ENCODE results near the gene IREB2.

IREB2 gene

DNA sequence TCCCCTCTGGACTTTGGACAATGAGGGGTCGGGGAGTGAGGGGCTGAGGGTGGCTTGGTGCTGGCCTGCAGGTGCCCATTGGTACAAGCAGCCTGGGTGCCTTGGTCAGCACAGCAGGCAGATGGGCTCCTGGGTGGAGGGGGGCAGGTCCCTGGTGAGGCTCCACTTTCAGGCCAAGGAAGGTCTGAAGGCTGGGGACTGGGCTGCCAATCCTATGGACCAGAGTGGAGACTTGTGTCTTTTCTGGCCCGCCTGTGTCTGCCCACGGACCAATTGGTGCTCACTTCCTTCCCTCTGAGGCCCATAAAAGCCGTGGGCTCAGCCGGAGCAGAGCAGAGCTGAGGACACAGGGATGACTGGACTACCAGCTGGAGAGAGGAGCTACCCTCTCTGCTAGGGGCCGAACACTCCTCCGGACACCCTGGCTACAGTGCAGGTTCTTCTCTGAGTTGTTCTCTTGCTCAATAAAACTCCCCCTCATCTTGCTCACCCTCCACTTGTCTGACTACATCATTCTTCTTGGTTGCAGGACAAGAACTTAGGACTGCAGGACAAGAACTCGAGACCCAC lies 31.9 kb upstream of the IREB2 start:
- no peak for DNase-seq (ENCODE audit: low read depth in 1 of 2, low spot score in 1 of 2)

GRCh38 chr15:78407608-78408354 lies 30.2 kb upstream of the IREB2 start:
- no peak for DNase-seq (ENCODE audit: low read depth in 1 of 2, low spot score in 1 of 2)

DNA sequence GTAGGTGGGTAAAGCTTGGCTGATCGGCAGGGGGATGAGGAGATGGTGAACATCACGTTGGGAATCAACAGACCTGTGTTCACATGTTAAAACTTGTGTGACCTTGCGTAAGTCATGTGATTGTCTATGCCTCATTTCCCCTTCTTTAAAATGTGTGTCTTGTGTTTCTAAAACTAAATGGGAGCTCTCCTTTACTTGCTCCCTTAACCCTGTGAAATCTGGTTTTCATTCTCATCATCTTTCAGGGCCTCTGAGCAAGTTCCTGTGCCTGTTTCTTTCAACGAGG lies 29.7 kb upstream of the IREB2 start:
- DNase-seq (ENCODE audit: low read depth in 1 of 2, low spot score in 1 of 2), result no peak

DNA sequence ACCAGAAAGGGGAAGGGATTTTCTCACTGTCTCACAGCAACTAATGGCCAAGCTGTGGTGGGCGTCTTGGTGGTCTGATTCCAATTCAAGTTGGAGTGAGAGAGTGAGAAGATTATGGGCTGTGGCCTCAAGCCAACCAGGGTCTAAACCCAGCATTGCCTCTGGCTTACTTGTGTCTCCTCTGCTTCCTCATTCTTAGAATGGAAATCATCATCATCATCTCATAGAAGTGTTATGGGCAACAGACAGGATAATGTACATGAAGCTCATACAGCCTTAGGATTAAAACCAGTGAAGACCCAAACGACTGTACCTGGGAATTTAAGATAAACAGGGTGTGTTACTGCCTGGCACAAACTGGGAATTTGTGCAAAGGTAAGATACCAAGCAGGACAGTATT lies 29.1 kb upstream of the IREB2 start:
- DNase-seq (ENCODE audit: low read depth in 1 of 2, low spot score in 1 of 2), result no peak

GRCh38 chr15:78411061-78411460 lies 27.0 kb upstream of the IREB2 start:
- DNase-seq (ENCODE audit: low read depth in 1 of 2, low spot score in 1 of 2), result no peak

DNA sequence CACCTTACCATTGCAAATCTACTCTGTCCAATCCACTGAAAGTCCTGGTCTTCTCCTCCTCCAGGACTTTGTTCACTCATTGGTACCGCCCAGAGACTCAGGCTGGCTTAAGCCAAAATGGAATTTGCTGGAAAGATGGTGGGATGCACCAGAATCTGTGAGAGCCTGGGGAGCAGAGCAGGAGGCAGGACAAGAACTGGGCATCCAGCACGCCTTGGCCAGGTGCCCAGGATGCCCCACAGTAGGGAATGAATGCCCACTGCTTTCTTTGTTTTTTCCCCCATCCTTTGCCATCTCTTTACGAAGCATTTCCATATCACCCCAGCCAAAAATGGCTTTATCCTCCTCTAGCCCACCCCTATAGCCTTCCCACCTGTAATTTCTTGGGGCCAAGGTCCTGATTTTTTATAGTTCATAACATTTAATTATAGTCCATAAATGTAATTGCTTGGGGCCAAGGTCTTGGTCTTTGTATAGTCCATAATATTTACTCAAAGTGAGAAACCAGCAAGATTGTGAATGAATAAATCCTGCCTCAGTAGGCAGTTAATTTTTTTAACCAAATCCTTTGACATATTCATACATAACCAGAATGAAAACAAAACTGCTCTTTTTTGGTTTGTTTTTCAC lies 23.3 kb upstream of the IREB2 start:
- no peak for DNase-seq (ENCODE audit: low read depth in 1 of 2, low spot score in 1 of 2)

DNA sequence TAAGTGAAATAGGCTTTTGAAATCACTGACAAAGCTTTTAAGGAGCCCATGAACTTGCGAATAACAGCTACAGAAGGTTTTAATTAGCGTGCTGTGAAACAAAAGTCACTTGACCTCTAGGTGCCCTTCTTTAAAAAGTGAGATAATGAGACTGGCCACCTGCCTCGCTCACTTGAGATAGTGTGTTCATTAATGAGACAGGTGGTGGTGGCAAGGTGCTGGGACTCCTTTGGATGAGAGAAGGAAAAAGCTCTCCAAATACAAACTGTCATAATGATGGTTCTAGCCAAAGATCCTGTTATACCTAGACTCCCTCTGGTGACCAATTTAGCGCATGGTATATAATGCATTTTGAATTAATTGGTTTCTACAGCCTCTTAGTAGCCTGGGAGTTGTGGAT lies 22.7 kb upstream of the IREB2 start:
- no peak for DNase-seq (ENCODE audit: low read depth in 1 of 2, low spot score in 1 of 2)

GRCh38 chr15:78417754-78418630 lies 20.0 kb upstream of the IREB2 start:
- DNase-seq (ENCODE audit: low read depth in 1 of 2, low spot score in 1 of 2), result no peak

DNA sequence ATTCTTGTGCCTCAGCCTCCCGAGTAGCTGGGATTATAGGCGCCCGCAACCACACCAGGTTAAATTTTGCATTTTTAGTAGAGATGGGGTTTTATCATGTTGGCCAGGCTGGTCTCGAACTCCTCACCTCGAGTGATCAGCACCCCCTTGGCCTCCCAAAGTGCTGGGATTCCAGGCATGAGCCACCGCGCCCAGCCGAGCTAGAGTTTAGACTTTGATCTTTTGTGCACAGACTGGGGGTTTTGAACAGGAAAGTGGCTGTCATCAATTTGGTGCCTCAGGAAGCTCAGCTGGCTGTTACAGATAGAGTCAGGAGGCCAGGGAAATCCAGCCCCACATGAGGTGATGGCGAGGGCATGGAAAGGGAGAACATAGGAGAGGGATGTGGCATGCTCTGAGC lies 19.3 kb upstream of the IREB2 start:
- DNase-seq (ENCODE audit: low read depth in 1 of 2, low spot score in 1 of 2), result no peak

DNA sequence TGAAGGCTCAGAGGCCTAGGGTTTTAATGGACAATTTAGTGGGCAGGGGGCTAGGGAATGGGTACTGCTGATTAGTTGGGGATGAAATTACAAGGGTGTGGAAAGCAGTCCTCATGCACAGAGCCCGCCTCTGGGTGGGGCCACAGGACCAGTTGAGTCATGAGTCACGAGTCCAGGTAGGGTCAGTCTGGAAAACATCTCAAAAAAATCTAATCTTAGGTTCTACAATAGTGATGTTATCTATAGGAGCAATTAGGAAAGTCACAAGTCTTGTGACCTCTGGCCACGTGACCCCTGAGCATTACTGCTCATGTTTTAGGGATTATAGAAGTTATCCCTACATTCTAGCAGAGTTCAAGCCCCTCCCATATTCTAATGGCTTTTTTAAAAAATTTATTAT lies 18.6 kb upstream of the IREB2 start:
- DNase-seq (ENCODE audit: low read depth in 1 of 2, low spot score in 1 of 2), result no peak

DNA sequence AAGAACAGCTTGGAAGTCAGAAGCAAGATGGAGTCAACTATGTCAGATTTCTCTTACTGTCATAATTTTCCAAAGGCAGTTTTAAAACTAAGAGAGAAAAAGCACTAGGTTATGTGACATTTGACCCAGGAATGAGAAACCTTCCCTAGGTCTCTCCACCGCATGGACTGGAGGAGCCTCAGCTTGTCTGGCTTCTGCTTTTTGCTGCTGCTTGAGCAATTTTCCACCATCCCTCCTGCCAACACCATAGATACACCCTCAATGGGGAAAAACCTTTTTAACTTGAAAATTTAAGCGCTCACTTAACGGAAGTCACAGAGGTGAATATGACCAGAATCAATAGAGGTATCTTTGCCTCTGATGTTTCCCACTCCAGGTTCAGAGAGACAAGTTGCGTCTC lies 17.8 kb upstream of the IREB2 start:
- no peak for DNase-seq (ENCODE audit: low read depth in 1 of 2, low spot score in 1 of 2)

DNA sequence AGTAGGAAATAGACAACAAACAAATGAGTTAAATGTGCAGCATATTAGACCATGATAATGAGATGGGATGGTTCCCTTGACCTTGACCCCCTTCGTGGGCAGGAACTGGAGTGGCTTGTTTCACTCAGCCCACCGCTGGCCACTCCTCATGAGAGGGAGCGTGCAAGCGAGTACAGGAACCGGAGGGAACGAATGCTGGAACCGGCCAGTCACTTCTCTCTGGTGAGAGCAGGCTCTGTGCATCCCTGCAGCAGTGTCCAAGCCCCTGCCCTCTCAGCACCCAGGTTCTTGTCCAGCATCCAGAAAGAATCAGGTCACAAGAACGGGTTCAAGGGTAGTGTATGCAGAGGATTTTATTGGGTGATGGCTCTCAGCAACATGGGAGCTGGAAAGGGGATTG lies 17.2 kb upstream of the IREB2 start:
- no peak for DNase-seq (ENCODE audit: low read depth in 1 of 2, low spot score in 1 of 2)

GRCh38 chr15:78421238-78421965 lies 16.6 kb upstream of the IREB2 start:
- no peak for DNase-seq (ENCODE audit: low read depth in 1 of 2, low spot score in 1 of 2)

GRCh38 chr15:78422571-78423340 lies 15.3 kb upstream of the IREB2 start:
- peak; percentile 30 to 51 for DNase-seq (ENCODE audit: low read depth in 1 of 2, low spot score in 1 of 2)

- no peak for DNase-seq (ENCODE audit: low read depth in 1 of 2, low spot score in 1 of 2)
These were observed 13.3 kb upstream of the IREB2 start for GRCh38 chr15:78424673-78425072.

DNA sequence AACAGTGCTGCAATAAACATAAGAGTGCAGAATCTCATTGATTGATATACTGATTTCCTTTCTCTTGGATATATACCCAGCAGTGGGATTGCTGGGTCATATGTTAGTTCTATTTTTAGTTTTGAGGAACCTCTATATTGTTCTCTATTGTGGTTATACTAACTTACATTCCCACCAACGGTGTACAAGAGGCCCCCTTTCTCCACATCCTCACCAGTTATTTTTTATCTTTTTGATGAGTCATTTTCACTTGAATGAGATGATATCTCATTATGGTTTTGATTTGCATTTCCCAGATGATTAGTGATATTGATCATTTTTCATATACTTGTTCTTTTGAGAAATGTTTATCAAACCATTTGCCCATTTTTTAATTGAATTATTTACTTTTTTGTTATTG lies 12.4 kb upstream of the IREB2 start:
- no peak for DNase-seq (ENCODE audit: low read depth in 1 of 2, low spot score in 1 of 2)

DNA sequence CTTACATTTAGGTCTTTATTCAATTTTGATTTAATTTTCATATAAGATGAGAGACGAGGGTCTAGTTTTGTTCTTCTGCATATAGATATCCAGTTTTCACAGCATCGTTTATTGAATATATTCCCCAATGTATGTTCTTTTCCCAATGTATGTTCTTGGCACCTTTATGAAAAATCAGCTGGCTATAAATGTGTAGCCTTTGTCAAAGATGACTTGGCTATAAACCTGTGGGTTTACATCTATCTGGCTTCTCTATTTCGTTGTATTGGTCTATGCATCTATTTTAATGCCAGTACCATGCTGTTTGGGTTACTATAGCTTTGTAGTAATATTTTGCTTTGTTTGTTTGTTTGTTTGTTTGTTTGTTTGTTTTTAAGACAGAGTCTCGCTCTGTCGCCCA lies 11.7 kb upstream of the IREB2 start:
- no peak for DNase-seq (ENCODE audit: low read depth in 1 of 2, low spot score in 1 of 2)

GRCh38 chr15:78427953-78428352 lies 10.1 kb upstream of the IREB2 start:
- no peak for DNase-seq (ENCODE audit: low read depth in 1 of 2, low spot score in 1 of 2)

DNA sequence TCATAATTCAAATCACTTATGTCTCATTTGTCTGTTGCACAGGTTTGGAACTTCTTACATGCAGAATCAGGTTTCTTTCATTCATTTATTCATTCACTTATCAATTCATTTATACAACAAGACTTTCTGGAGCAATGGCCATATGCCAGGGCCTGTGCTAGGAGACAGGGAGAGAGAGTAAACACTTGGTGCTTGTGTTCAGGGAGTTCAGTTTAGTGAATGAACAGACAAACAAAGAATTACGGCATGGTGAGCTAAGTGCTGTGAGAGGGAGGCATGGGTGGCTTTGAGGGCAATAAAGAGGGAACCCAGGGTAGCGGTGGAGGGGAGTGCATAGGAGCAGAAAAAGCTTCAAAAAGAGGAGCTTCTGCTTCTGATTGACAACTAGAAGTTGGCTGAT lies 8.5 kb upstream of the IREB2 start:
- DNase-seq (ENCODE audit: low read depth in 1 of 2, low spot score in 1 of 2), result no peak

GRCh38 chr15:78431955-78432354 lies 6.1 kb upstream of the IREB2 start:
- DNase-seq (ENCODE audit: low read depth in 1 of 2, low spot score in 1 of 2), result no peak

- DNase-seq (ENCODE audit: low read depth in 1 of 2, low spot score in 1 of 2), result no peak
These were observed 5.4 kb upstream of the IREB2 start for GRCh38 chr15:78432664-78433063.

Measured in activated CD4-positive, alpha-beta T cell treated with anti-CD3 and anti-CD28 coated beads, Interleukin-2, amount 50 U/mL, for 24 hours (primary cell).